ENCODE measurements around the gene PDSS2.
"Not testable (repeated sequence)": the region's sequence is repeated elsewhere in the genome, so short reads cannot be mapped to it uniquely, and the experiment has no call there.

Gene PDSS2

DNA sequence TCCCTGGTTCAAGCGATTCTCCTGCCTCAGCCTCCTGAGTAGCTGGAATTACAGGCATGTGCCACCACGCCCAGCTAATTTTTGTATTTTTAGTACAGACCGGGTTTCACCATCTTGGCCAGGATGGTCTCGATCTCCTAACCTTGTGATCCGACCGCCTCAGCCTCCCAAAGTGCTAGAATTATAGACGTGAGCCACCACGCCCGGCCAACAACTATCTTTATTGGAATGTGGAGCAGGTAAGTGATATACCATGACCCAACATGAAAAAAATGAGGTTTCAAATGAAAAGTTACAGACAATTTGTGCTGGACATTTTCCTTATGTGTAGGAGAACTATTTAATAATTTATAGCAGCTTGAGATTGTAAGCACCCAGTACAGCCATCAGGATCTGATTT, 340.8 kb downstream of the PDSS2 start:
- not testable (repeated sequence) for DNase-seq (ENCODE audit: low read depth in 2 of 2)

DNA sequence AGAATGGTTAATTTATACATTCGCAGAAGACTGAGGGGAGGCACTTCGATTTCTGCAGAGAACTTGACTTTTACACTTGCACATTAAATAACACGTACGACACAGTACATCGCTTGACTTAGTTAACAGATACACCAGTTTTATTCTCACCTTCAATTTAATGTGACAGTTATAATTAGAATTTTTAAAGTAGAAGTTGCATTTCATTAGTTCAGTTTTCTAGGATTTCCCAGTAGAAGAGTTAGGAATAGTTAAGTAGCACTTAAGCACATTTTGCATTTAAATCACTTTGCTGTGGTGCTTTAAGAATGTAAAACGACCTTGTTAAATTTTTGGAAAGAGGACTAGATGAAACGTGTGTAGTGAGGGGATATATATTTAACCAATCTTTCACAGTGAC, 342.4 kb downstream of the PDSS2 start:
- no peak for DNase-seq (ENCODE audit: low read depth in 2 of 2)

DNA sequence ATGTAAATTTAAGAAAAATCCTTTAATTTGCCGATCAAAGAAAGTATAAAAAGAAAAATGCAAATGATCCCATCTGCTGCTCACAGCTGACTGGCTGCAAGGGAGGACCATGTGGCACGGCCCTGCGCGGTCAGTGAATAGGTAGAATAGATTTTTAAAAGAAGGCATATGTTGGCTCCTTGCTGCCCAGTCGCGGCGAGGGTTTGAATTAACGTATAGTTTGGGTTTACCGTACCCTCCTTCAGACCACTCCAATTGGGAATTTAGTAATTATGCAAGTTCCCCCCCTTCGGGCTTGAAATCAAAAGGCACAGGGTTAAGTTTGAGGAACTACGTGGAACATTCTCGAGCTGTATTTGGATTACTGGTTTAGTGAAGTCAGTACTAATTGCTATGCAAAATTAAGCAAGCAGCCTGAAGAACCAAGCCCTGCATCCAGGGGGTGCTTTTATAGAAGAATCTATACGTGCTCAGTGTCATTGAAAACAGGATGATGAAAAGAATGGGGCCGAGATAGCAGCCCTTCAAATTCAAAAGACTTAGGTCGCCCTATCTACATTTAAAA, 343.0 kb downstream of the PDSS2 start:
- no peak for DNase-seq (ENCODE audit: low read depth in 2 of 2)

GRCh38 chr6:107115695-107116327, 343.6 kb downstream of the PDSS2 start:
- peak; percentile 23 for DNase-seq (ENCODE audit: low read depth in 2 of 2)

DNA sequence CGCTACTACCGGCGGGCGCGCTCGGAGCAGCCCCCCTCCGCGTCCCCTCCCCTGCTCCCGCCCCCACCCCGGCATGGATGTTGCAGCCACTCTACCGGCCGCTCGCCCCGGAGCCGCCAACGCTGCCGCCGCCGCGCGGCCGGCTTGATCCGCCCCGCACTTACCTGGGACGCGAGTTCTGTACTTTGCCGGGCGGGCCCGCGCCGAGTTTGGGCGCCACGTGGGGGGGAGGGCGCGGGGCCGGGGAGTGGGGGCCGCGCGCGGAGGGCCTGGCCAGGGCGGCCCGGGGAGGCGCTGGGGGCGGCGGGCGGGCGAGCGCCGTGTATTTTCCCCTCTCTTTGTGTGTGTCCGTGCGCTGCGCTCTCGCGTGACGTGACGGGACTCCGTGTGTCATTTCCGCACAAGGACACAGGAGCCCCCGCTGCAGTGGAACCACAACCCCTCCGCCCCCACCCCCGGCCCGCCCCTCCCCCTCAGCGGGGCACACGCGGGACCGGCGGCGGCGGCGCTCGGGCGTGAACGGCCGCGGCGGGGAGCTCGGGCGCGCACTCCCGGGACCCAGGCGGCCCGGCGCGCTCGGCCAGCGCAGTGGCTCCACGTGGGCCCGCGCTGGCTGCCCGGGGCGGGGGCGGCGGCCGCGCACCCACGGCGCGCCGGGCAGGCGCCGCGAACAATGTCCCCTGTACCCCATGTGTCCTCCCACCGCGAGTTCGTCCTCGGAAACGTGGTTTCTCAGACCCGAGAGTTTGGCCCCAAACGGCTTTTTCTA, 344.3 kb downstream of the PDSS2 start, which contains the start of gene BEND3:
TSS of gene BEND3 (minus strand) at position 590 of the 769 bp plus-strand sequence. CDS start 16,230 bp downstream, outside the sequence.
- peak; percentile 39 to 50 for DNase-seq (ENCODE audit: low read depth in 2 of 2)

DNA sequence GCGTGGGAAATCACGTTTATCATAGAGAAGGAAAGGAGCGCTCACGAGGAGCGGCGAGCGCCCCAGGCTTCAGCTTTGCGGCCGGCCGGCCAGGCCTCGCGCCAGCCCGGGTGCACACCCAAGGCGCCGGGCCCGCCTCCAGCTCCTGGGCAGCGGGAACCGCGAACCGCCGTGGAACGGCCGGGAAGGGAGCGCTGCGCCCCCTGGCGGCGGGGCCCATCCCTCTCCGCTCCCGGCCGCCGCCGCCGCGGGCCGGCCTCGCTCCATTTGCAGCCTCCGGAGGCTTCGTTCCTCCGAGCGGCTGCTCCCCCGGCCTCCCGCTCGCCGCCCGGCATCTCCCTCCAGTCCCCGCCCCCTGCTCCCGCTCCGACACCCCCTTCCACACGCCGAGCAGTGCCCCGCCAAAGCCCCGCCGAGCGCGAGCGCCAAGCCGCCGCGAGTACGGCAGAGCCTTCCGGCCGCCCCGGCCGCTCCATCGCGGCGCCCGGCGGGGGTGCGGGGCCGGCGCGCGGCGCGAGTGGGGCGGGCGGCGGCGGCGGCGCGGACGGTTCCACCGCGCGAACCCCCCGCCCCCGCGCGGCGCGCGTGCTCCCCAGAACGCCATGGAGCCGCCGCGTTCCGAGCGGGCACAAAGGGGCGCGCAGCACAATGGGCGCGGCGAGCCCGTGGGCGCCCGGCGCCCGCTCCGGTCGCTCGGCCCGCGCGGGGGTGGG, 345.0 kb downstream of the PDSS2 start:
- peak; percentile 54 to 76 for DNase-seq (ENCODE audit: low read depth in 2 of 2)

GRCh38 chr6:107110200-107110599, 349.2 kb downstream of the PDSS2 start:
- no peak for DNase-seq (ENCODE audit: low read depth in 2 of 2)

- no peak for DNase-seq (ENCODE audit: low read depth in 2 of 2)
Observed at GRCh38 chr6:107108201-107108890, 351.0 kb downstream of the PDSS2 start.

DNA sequence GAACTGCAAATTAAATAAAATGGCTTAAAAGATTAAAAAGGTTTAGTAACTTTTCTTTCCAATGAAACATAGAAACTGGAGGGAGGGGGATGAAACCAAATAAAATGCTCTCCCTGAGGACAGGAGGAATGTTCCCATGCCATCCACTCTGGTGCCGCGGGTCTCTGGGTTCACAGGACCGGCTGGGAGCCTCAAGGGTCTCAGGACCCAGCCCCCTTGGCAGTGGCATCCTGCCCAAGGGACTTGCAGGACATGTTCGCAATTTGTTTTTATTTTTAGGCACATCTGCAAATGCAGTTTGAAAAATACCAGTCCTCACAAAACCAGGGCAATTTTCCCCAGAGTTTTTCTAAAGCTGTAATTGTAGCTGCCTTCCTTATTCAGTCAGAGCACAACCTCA, 351.6 kb downstream of the PDSS2 start:
- DNase-seq (ENCODE audit: low read depth in 2 of 2) = no peak

- DNase-seq (ENCODE audit: low read depth in 2 of 2) = no peak
Observed at GRCh38 chr6:107106165-107106564, 353.2 kb downstream of the PDSS2 start.

- DNase-seq (ENCODE audit: low read depth in 2 of 2) = no peak
Observed at GRCh38 chr6:107105511-107106116, 353.8 kb downstream of the PDSS2 start.

DNA sequence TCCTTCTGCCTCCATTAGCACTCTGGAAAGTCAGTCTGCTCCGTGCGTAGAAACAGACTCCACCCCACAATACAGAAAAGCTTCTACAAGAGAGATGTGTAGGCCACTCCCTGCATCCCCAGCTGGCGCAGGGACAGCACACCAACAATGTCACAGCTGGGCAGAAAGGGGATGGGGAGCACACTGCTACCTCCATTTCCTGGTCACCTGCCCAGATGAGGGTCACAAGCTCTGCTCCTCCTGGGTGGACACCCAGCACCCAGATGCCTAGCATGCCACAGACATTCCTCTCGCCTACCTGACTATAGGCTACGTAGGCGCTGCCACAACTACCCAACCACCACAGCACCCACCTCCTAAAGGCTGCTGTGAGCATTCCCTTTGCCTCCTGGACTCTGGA, 356.3 kb downstream of the PDSS2 start:
- no peak for DNase-seq (ENCODE audit: low read depth in 2 of 2)

All from stimulated activated CD4-positive, alpha-beta T cell treated with anti-CD3 and anti-CD28 coated beads, Interleukin-1b, Interleukin-23, amount 100 ng/mL, for 4 hours (primary cell).